GM18867 (cell line): ENCODE measurements around the gene PPP4R4.
"Not testable (repeated sequence)": the region's sequence is repeated elsewhere in the genome, so short reads cannot be mapped to it uniquely, and the experiment has no call there.

Source experiments
- ATAC-seq: cut with Tn5 transposase; IDR thresholded peaks from one replicate; pipeline ENCODE4 v1.9.1; 2021; ENCODE audit warnings: mild to moderate bottlenecking, moderate library complexity; ENCODE audit not compliant: unreplicated experiment

The PPP4R4 gene

DNA sequence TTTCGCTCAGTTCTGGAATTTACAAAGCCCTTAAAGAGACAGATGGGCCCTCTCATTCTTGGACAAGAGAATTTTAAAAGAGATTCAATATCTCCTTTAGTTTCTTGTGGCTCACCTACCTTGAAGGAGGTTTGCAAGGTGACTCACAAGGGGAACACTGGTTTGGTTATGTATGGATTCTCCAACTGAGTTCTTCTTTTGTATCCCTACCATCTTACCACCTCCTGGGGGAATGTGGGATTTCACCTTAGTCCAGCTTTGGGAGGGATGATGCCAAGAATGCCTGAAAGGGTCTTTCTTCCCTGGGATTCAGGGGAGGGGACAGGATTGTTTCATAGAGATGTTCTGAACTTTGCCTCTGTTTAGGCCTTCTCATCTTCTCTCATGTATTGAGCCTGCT, 3.7 kb downstream of the PPP4R4 start:
- ATAC-seq = no peak

DNA sequence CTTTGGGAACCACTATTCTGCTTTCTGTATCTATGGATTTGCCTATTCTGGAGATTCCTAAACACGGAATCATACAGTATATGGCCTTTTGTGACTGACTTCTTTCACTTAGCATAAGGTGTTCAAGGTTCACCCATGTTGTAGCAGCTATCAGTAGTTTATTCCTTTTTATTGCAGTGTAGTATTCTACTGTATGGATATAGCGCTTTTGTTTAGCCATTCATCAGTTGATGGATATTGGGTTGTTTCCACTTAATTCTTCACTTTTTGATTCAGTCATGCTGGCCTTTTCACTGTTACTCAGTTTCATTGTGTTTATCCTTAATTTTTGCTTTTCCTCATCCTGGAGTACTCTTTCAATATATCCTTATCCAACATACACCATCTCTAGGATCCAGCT, 5.1 kb downstream of the PPP4R4 start:
- no peak for ATAC-seq

DNA sequence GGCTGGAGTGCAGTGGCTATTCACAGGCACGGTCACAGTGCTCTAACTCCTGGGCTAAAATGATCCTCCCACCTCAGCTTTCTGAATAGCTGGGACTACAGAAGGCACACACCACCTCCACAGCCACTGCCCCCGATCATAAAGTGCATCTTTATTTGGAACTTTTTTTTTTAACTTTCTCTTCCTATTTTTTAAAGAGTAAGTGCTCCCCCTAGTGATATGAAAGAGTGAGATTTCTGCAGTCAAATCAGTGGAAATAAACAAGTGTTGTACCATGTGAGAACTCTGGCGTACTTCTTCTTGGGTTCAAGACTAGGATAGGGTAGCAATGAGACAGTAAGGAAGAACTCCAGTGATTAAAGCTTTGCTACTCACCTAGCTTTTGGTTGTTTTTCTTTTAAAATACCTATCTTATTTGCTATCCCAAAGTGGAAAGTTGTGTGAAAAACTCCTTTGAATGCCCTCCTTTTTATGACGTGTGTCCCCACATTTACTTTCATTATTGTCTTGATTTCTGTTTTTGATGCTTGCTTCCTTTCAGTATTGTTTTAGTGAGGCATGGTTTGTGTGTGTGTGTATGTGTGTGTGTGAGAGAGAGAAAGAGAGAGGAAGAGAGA, 6.6 kb downstream of the PPP4R4 start:
- peak; percentile 75 for ATAC-seq

DNA sequence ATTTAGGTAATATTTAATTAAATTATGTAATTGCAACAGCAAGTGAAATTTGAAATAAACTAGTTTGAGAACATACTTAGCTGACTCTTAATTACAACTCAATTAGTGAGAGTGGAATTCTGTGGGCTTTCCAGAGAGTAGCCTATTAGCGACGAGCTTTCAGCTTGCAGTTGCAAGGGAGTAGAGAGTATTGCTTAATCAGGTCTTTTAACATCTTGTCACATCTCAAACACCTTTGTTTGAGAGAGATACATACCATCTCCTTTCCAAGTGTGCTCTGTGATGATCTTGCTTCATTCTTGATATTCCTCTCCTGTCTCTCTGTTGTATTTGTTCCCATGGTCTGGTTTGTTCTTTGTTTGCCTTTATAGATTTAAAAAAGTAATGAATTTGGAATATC, 7.7 kb downstream of the PPP4R4 start:
- ATAC-seq = no peak

DNA sequence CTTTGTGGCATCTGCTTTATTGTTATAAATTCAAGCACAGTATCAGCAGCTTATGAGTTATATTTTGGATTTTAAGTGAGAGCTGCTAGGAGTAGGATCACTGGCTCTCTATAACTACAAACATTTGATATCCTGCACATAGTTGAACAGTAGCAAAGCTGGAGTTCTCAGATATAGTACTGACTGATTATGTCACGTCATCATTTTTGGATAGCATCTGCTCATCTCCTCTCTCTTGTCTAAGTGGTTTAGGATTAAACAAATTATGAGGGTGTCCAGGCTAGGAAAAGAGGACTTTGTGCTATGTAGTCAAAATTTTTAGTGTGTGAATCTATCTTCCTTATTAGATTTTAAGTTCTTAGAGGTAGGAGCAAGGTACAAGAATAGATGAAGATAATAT, 18.4 kb downstream of the PPP4R4 start:
- no peak for ATAC-seq

DNA sequence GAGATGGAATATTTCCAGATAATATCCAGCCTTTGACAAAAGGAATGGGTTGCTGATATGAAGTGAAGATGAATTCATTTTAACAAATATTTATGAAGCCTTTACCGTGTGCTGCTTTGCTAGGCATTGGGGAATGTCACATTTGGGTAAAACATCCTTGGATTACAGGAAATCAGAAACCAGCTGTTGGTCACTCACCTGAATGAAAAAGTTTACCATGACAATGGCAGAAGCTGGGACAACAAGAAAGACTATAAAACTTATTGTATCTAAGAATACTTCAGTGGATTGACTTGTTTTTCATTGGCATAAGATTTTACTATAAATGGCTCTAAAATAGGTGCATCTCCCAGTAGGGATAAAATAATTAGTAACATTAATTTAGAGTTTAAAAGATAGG, 19.7 kb downstream of the PPP4R4 start:
- no peak for ATAC-seq

DNA sequence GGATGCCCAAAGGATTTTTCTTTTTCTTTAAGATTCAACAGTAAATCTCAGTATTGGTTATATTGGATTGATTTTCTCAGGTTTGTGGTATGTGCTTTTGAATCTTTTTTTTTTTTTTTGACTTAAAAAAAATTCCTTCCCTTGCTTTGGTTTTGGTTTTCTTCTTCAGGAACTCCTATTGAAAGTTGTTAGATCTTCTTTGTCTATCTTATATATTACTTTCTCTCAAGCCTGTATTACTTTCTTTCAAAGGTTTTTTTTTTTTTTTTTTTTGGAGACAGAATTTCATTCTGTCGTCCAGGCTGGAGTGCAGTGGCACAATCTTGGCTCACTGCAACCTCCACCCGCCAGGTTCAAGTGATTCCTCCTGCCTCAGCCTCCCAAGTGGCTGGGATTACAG, 21.9 kb downstream of the PPP4R4 start:
- ATAC-seq = no peak

DNA sequence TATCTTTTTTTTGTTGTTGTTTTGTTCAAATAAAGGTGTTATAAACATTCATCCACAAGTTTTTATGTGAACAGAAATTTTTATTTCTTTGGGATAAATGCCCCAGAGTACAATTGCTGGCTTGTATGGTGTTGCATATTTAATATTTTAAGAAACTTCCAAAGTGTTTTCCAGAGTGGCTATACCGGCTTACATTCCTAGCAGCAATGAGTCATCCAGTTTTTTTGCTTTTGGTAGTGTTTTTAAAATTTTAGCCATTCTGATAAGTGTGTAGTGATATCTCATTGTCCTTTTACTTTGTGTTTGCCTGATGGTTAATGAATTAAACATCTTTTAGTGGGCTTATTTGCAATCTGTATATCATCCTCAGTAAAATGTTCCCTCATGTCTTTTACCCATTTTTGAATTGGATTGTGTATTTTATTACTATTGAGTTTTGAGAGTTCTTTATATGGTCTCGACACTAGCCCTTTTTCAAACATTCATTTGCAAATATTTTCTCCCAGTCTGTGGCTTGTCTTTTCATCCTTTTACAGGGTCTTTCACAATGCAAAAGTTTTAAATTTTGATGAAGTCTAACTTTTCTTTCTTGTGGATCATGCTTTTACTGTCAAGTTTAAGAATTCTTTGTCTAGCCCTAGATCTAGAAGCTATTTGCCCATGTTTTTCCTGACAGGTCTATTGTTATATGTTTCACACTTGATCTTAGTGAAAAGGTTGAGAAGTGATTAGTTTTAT, 29.5 kb downstream of the PPP4R4 start:
- ATAC-seq = no peak

DNA sequence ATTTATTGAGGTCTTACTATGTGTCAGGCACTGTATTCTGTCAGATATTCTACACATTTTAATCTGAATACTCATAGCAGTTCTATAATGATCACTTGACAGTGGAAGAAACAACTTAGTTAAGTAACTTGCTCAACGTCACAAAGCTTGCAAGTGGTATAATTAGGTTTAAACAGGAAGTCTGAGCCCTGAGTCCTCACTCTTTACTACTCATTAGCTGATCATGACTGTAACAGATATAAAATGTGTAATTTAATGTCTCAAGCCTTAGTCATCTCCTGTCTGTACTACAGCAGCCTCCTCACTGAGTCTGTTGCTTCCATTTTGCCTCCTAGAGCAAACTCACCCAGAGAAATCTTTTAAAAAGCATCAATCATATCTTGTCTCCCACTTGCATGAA, 38.9 kb downstream of the PPP4R4 start:
- no peak for ATAC-seq

DNA sequence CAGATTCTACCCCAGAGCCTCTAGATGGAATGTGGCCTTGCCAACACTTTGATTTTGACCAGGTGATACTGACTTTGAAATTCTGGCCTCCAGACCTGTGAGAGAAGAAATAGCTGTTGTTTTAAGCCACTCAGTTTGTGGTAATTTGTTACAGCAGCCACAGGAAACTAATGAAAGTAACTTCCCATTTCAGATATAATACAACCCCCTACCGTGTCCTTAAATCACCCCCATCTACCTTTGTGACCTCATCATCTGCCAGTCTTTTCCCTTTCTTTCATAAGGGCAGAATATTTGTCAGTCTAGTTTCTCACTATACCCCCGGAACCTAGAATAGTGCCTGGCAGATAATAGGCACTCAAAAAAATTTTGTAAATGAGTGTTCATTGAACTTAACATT, 39.6 kb downstream of the PPP4R4 start:
- no peak for ATAC-seq

DNA sequence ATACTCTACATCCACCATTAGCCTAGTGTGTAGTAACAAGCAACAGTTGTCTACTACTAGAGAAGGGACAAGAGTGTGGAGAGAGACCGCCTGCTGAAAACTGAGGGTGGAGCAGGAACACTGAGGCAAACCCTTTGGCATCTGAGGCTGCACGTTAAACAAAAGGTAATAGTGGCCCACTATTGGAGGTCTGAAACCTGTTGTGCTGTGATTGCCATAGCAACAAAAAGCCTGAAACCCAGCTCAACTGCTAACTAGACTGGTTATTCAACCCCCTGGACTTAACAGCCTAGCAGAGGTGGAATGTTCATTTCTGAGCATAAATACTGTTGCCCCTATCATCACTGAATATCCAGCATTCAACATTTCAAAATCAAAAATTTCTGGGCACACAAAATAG, 43.0 kb downstream of the PPP4R4 start:
- no peak for ATAC-seq

DNA sequence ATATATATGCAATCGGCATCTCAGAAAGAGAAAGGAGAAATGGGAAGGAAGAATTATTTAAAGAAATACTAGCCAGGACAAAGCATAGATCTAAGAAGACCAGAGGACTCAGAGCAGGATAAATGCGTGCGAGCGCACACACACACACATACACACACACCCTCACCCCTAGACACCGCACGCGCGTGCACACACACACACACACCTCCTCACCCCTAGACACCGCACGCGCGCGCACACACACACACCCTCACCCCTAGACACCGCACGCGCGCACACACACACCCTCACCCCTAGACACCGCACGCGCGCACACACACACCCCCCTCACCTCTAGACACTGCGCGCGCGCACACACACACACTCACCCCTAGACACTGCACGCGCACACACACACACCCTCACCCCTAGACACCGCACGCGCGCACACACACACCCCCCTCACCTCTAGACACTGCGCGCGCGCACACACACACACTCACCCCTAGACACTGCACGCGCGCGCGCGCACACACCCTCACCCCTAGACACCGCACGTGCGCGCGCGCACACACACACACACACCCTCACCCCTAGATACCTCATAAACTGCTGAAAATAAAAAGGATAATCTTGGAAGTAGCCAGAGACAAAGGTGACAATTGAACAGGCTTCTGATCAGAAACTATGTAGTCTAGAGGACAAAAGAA, 44.2 kb downstream of the PPP4R4 start:
- not testable (repeated sequence) for ATAC-seq

DNA sequence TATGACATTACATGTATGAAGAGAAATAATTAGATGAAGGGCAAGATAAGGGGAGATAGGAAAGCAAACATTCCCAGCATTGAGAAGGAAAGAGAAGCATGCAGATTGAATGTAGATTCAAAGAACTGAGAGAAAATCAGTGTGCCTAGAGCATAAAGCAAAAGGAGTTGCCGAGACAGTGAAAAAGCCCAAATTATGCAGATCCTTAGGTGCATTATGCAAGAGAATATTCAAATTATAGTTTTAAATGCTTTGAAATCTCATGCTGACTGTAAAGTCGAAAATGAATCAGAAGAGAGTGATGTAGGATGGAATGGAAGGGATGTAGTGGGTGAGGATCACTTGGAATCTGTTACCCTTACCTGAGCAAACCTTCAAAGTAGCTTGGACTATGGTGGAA, 49.9 kb downstream of the PPP4R4 start:
- ATAC-seq = no peak

DNA sequence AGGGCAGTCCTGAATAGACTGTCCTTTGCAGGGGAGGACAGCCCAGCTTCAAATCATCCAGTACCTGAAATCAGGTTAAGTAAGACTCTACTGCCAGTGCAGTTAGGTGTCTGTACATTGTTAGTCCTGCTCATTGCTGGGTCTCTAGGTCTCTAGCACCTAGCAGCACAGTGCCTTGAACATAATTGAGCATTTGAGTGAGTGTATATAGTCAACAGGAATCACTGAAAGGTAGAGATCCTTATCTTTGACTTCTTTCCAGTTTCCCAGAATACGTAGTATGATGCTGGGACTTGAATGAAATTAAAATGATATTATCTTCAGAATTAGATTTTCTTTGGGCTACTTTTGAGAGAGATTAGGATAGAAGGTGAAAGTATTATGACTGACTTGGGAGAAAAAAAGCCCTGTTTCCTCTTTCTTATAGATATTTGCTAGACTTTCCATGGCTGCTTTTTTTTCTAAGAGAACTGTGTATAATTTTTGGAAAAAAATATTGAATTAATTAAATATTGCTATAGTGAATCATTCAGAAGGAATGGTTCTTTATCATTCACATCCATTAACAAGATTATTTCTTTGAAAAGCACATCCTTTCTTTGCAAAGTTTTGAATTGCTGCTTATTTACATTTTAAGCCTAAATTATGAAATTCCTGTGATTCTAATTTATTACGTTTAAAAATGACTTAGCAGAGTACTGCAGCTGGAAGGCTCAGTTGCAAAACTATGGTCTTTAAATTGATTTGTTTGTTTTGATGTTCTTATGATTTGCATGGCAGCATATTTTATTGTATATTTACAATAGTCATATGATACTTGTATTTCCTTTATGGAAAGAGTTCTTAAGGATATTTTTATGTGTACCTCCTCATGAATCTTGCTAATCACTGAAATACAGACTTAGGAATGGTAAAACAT, 51.6 kb downstream of the PPP4R4 start:
- no peak for ATAC-seq

DNA sequence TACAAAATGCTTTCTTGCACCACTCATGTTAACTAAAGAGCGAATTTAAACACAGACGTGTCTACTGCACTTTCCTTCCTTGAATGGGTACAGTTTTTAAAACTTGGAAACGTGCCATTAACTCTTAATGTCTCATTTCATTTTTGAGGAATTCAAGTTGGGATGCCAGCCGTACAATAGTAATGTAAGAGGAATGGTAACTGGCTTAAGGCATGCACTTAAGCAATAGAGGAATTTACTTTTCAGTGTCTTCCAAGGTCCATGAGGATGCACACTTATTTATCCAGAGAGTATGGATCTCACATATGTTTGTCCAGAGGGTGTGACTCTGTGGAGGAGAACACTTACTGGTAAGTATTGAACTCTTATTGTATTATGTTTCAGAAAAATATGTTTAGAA, 52.9 kb downstream of the PPP4R4 start:
- ATAC-seq = no peak

DNA sequence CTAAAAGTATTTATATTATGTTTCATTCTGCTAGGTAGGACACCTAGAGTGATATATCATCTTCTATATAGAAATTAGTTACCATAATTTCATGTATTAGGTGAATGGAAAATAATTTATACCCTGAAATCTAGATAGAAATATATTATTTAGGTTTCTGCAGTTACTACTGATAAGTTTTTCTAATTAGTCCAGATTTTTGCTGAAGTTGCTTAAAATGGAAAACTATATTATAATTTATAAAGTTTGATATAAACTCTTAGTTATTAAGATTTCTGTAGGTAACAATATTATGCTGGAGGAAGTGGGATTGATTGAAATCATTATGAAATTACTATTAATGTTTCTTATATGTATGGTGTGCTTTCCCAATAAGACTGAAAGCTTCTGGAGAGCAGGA, 62.9 kb downstream of the PPP4R4 start:
- ATAC-seq = no peak

DNA sequence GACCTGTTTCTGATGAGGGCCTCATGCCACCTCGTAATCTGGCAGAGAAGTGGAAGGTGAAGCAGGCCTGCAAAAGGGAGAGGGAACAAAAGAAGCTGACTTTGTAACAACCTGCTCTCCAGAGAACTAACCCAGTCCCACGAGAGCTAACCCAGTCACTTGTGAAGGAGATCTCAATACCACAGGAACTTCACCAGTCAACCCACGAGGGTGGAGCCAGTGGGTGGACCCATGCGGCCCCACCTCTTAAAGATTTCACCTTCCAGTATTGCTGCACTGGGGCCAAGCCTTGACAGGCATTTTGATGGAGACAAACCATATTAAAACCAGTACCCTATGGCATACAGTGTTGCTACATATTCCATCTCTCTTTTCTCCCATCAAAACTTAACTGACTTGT, 63.9 kb downstream of the PPP4R4 start:
- no peak for ATAC-seq

DNA sequence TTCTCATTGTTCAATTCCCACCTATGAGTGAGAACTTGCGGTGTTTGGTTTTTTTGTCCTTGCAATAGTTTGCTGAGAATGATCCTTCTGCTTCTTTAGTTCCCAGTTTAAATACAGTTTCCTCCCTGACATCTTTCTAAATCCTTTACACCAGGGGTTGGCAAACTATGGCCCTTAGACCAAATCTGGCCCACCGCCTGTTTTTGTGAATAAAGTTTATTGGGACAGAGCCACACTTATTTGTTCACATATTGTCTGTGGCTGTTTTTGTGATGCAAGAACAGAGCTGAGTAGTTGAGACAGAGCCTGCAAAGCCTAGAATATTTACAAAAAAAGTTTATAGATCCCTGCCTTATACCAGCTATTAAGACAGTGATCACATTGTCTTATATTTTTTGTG, 65.3 kb downstream of the PPP4R4 start:
- ATAC-seq = no peak

DNA sequence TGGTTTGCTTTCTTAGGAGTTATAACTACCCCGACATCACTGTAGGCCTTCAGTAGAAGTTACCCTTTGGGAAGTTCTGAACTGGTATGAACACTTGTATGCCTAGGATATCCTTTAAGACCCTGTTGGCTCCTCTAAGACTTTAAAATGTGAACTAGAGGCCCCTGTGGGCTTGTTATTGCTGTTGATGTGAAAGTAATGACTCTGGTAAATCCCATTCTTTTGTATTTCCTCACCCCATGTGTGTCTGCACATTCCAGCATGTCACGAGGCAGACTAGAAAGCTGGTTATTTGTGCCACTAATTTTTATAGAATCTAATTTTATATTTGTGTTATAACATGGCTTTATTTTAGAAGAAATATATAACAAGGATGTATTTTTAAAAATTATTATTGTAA, 70.1 kb downstream of the PPP4R4 start:
- no peak for ATAC-seq

DNA sequence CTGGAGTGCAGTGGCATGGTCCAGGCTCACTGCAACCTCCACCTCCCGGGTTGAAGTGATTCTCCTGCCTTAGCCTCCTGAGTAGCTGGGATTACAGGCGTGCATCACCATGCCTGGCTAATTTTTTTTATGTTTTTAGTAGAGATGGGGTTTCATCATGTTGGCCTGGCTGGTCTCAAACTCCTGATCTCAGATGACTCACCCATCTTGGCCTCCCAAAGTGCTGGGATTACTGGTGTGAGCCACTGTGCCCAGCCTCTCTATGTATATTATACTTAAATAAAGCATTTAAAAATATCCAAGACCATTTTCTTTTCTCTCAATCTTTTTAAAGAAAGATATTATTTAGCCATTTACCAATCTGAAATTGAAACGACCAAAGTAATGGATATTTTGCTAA, 90.1 kb downstream of the PPP4R4 start:
- ATAC-seq = not testable (repeated sequence)

DNA sequence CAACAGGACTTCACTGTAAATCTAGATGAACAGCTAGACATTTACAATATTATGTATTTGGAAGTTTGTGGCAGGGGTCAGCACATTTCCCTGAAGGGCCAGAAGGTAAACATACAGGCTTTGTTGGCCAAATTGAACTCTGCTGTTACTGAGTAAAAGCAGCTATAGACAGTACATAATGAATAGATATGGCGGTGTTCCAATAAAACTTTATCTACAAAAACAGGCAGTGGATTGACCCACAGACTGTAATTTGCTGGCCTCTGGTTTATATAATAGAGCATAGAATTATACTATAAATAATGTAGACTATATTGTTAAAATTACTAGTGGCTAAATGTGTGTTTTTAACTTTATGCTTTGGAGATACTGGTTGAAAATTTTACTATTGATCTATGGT, 93.2 kb downstream of the PPP4R4 start:
- ATAC-seq = no peak
